Measurements from ENCODE around the gene SLC39A11. TPM values are rescaled to one million over a fixed set of nuclear protein-coding genes. Genes with fewer than 3 reads are reported as not detected.

The SLC39A11 gene
- polyA plus RNA-seq, 1 of the 3 experiments (the other 2 are of a cell fraction) = 23.5 TPM

DNA sequence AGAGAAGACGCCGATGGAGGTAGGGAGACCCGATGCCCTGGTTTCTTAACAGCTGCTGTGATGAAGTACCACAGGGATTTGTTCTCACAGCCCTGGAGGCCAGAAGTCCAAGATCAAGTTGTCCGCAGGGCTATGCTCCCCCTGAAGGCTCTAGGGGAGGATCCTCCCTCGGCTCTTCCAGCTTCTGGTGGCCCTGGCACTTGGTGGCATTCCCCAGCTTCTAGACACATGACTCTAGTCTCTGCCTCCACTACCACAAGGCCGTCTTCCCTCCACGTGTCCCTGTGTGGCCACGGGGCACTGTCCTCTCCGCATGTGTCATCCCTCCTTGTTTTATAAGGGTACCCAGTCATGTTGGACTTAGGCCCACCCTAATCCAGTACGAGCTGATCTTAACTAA lies 375.2 kb downstream of the SLC39A11 start (continued):
- TF ChIP-seq JUND (IDR thresholded peaks at IDR 0.05) (no peak), ELF1 (IDR thresholded peaks at IDR 0.05) (no peak)
- TF ChIP-seq, protein P1, sequence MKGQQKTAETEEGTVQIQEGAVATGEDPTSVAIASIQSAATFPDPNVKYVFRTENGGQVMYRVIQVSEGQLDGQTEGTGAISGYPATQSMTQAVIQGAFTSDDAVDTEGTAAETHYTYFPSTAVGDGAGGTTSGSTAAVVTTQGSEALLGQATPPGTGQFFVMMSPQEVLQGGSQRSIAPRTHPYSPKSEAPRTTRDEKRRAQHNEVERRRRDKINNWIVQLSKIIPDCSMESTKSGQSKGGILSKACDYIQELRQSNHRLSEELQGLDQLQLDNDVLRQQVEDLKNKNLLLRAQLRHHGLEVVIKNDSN (IDR thresholded peaks at IDR 0.05; ENCODE audit: borderline replicate concordance, low read depth) = no peak

DNA sequence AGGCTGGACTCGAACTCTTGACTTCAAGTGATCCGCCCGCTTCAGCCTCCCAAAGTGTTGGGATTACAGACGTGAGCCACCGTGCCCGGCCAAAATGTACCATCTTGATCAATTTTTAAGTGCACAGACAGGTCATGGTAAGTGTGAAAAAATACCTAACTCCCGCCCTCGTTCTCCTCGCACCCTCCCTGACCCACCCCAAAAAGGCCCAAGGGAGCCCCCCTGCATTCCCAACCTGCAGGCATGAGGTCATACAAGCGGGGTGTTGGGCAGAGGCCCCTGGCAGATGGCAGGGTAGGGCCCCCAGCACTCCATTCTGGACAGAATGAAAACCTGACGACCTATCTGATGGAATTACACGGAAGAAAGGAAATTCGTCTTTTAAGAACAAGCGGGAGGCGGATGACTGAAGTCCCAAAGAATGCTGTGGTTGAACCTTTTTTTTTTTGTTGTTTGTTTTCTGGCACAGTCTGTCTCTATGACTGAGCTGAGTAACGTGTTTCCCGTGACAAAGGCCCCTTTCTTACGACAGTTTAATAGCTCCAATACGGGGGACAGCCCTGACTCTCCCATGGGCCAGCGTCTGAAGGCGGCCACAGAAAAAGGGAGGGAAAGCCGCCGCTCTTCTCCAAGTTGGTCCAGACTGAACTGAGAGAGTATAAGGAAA lies 376.4 kb downstream of the SLC39A11 start:
- no peaks in the 10 kb centered on the region for H3K79me2 ChIP-seq (ENCODE audit: insufficient read depth)
- peak overlapping the region in 1 of 2 experiments; percentile 94; a peak in 2 of 4 replicates for H3K27ac ChIP-seq (ENCODE audit: low read depth in 2 of 2, low read length in 1 of 2)
- H3K4me3 ChIP-seq (ENCODE audit: low read depth in 2 of 2, low read length in 1 of 2) = no peak overlapping the region; a peak in 1 of 4 replicates
- H3K4me2 ChIP-seq = peak overlapping the region; percentile 21; the same call in 1 of the 2 replicates
- 45% methylated on average over 23 of the region's 23 CpGs for WGBS (ENCODE audit: low lambda C conversion rate)
- H3K4me1 ChIP-seq (ENCODE audit: control insufficient read depth in 1 of 2, insufficient read depth in 2 of 2, low read depth in 1 of 2, low read length in 1 of 2) = peaks cover 5 to 10% of the 10 kb centered on the region in 2 experiments; a peak in 3 of 4 replicates
- H3F3A ChIP-seq (replicated peaks; ENCODE audit: insufficient read depth) = peaks cover 11% of the 10 kb centered on the region
- H3K36me3 ChIP-seq (replicated peaks in 1 of 2; ENCODE audit: control insufficient read depth in 1 of 2, insufficient read depth in 2 of 2, low read length in 1 of 2) = no peaks in the 10 kb centered on the region
- no peaks in the 10 kb centered on the region for H4K20me1 ChIP-seq (ENCODE audit: insufficient read depth)
- no peaks in the 10 kb centered on the region for H3K27me3 ChIP-seq (ENCODE audit: insufficient read depth)
- peak overlapping the region; percentile 61; the same call in 1 of the 2 replicates for H2AFZ ChIP-seq (ENCODE audit: low read depth)
- ChIA-PET POLR2A (interaction anchor here (0.7 kb wide), 1 partner anchor 1753 kb away, joined by 4 read pairs; no protein-coding TSS in a partner anchor), CTCF (interaction anchor here (1.5 to 7.7 kb wide), 4 partner anchors 9 to 473 kb away, joined by 3 to 104 read pairs (median 24); no protein-coding TSS in a partner anchor)
- H3K9me2 ChIP-seq = no peaks in the 10 kb centered on the region
- no peaks in the 10 kb centered on the region for H3K9me3 ChIP-seq
- DNase-seq = no peak
- peak overlapping the region; percentile 53 for H3K9ac ChIP-seq
- no peak for TF ChIP-seq RFX5 (IDR thresholded peaks at IDR 0.05; ENCODE audit: low read length)
- TF ChIP-seq, protein P2, sequence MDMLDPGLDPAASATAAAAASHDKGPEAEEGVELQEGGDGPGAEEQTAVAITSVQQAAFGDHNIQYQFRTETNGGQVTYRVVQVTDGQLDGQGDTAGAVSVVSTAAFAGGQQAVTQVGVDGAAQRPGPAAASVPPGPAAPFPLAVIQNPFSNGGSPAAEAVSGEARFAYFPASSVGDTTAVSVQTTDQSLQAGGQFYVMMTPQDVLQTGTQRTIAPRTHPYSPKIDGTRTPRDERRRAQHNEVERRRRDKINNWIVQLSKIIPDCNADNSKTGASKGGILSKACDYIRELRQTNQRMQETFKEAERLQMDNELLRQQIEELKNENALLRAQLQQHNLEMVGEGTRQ (IDR thresholded peaks at IDR 0.05; ENCODE audit: borderline replicate concordance, low read depth, low read length) = no peak
- TF ChIP-seq, protein P3, sequence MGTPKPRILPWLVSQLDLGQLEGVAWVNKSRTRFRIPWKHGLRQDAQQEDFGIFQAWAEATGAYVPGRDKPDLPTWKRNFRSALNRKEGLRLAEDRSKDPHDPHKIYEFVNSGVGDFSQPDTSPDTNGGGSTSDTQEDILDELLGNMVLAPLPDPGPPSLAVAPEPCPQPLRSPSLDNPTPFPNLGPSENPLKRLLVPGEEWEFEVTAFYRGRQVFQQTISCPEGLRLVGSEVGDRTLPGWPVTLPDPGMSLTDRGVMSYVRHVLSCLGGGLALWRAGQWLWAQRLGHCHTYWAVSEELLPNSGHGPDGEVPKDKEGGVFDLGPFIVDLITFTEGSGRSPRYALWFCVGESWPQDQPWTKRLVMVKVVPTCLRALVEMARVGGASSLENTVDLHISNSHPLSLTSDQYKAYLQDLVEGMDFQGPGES (IDR thresholded peaks at IDR 0.05; ENCODE audit: low read depth, low read length) = no peak
- no peak for TF ChIP-seq GATA2 (CRISPR knock-in tag; IDR thresholded peaks at IDR 0.05)
- no peak for TF ChIP-seq RCOR1 (IDR thresholded peaks at IDR 0.05; ENCODE audit: low read length)
- no peak for TF ChIP-seq RAD21 (IDR thresholded peaks at IDR 0.05; ENCODE audit: low read length)
- TF ChIP-seq EP300 (IDR thresholded peaks at IDR 0.05; ENCODE audit: borderline replicate concordance in 1 of 2, low read depth in 1 of 2, low read length in 1 of 2) = peak in 1 of 2 experiments; percentile 95; a peak in 2 of 4 replicates
- TF ChIP-seq, protein P4, sequence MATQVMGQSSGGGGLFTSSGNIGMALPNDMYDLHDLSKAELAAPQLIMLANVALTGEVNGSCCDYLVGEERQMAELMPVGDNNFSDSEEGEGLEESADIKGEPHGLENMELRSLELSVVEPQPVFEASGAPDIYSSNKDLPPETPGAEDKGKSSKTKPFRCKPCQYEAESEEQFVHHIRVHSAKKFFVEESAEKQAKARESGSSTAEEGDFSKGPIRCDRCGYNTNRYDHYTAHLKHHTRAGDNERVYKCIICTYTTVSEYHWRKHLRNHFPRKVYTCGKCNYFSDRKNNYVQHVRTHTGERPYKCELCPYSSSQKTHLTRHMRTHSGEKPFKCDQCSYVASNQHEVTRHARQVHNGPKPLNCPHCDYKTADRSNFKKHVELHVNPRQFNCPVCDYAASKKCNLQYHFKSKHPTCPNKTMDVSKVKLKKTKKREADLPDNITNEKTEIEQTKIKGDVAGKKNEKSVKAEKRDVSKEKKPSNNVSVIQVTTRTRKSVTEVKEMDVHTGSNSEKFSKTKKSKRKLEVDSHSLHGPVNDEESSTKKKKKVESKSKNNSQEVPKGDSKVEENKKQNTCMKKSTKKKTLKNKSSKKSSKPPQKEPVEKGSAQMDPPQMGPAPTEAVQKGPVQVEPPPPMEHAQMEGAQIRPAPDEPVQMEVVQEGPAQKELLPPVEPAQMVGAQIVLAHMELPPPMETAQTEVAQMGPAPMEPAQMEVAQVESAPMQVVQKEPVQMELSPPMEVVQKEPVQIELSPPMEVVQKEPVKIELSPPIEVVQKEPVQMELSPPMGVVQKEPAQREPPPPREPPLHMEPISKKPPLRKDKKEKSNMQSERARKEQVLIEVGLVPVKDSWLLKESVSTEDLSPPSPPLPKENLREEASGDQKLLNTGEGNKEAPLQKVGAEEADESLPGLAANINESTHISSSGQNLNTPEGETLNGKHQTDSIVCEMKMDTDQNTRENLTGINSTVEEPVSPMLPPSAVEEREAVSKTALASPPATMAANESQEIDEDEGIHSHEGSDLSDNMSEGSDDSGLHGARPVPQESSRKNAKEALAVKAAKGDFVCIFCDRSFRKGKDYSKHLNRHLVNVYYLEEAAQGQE (IDR thresholded peaks at IDR 0.05; ENCODE audit: low read depth, low read length) = no peak
- peak; percentile 54; the same call in 1 of the 2 replicates for TF ChIP-seq ELF1 (IDR thresholded peaks at IDR 0.05)
- peak; percentile 96 for TF ChIP-seq TEAD4 (IDR thresholded peaks at IDR 0.05; ENCODE audit: borderline replicate concordance, insufficient read depth)
- no peak; the same call in 1 of the 2 replicates for TF ChIP-seq YY1 (IDR thresholded peaks at IDR 0.05; ENCODE audit: low read depth)
- TF ChIP-seq GABPA (IDR thresholded peaks at IDR 0.05; ENCODE audit: low read depth) = peak; percentile 31
- TF ChIP-seq NFIC (IDR thresholded peaks at IDR 0.05; ENCODE audit: borderline replicate concordance) = peak; percentile 91
- TF ChIP-seq, protein P5, sequence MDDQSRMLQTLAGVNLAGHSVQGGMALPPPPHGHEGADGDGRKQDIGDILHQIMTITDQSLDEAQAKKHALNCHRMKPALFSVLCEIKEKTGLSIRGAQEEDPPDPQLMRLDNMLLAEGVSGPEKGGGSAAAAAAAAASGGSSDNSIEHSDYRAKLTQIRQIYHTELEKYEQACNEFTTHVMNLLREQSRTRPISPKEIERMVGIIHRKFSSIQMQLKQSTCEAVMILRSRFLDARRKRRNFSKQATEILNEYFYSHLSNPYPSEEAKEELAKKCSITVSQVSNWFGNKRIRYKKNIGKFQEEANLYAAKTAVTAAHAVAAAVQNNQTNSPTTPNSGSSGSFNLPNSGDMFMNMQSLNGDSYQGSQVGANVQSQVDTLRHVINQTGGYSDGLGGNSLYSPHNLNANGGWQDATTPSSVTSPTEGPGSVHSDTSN (IDR thresholded peaks at IDR 0.05) = peak; percentile 88
- peak; percentile 94 for TF ChIP-seq JUND (IDR thresholded peaks at IDR 0.05)
- TF ChIP-seq POLR2AphosphoS5 (IDR thresholded peaks at IDR 0.05; ENCODE audit: low read depth, low read length) = peak; percentile 28; the same call in 1 of the 2 replicates
- peak; percentile 53; the same call in 1 of the 2 replicates for TF ChIP-seq RXRA (IDR thresholded peaks at IDR 0.05; ENCODE audit: borderline replicate concordance, low read depth)
- no peak for TF ChIP-seq TAF1 (IDR thresholded peaks at IDR 0.05; ENCODE audit: borderline replicate concordance, low read depth, low read length)
- TF ChIP-seq FOSL2 (IDR thresholded peaks at IDR 0.05; ENCODE audit: borderline replicate concordance, low read depth) = peak; percentile 91
- TF ChIP-seq SMC3 (IDR thresholded peaks at IDR 0.05; ENCODE audit: low read depth, low read length) = no peak
